HEK293 (cell line): ENCODE results near the gene SPEF1.

Experiments used
- CTCF ChIA-PET: fragments of 350-600 bp; formaldehyde crosslinking; extraction: SDS; loops from one replicate; lab custom pipeline; 2021; ENCODE audit warnings: antibody characterized with exemption; lab: Yijun Ruan, JAX
- POLR2A ChIA-PET: fragments of 300-600 bp; formaldehyde crosslinking; extraction: SDS; loops from one replicate; lab custom pipeline; 2020; ENCODE audit warnings: antibody characterized with exemption, inconsistent platforms; lab: Yijun Ruan, JAX
- H3K27ac ChIP-seq: fragments of 200-500 bp; sonication (Bioruptor generic); 2 replicates; pipeline ENCODE4 v1.5.1; 2014; ENCODE audit warnings: low read depth, low read length, control low read depth, inconsistent platforms; ENCODE audit errors: extremely low read depth
- H3K36me3 ChIP-seq, 2 experiments: fragments of 200-500 bp in 1 of 2; sonication (Bioruptor generic) in 1 of 2; 1 replicate in 1 of 2; 2 replicates in 1 of 2; pipeline ENCODE4 v1.5.1; 2014 to 2017; ENCODE audit warnings: inconsistent platforms in 2 of 2, low read length in 2 of 2; ENCODE audit not compliant: control insufficient read depth in 2 of 2, insufficient read depth in 1 of 2
- H3K4me1 ChIP-seq: fragments of 200-500 bp; sonication (Bioruptor generic); 2 replicates; pipeline ENCODE4 v1.5.1; 2014; ENCODE audit warnings: mild to moderate bottlenecking, low read length, inconsistent platforms; ENCODE audit not compliant: control insufficient read depth, insufficient read depth
- H3K4me3 ChIP-seq: 2 replicates; pipeline ENCODE4 v1.5.1; 2011; ENCODE audit warnings: low read depth, mild to moderate bottlenecking, control low read depth, low read length, moderate library complexity
- H3K9me3 ChIP-seq: fragments of 200-500 bp; sonication (Bioruptor generic); 2 replicates; pipeline ENCODE4 v1.5.1; 2014; ENCODE audit warnings: low read depth, low read length, inconsistent platforms; ENCODE audit not compliant: control insufficient read depth, insufficient read depth
- BCL11A ChIP-seq: fragments of 450-650 bp; formaldehyde crosslinking; IDR thresholded peaks from 2 replicates; pipeline ENCODE4 v1.5.1; 2016; ENCODE audit warnings: low read depth, missing biosample characterization, missing genetic modification characterization
- SETDB1 ChIP-seq: IDR thresholded peaks from one replicate; pipeline ENCODE4 v1.6.1; 2017; ENCODE audit warnings: mild to moderate bottlenecking, low read length, moderate library complexity, mixed read lengths; ENCODE audit not compliant: insufficient read length
- SP7 ChIP-seq: fragments of 450-650 bp; formaldehyde crosslinking; IDR thresholded peaks from 2 replicates; pipeline ENCODE4 v1.5.1; 2016; ENCODE audit warnings: missing biosample characterization, missing genetic modification characterization
- TCF7L2 ChIP-seq: IDR thresholded peaks from 2 replicates; pipeline ENCODE4 v1.6.1; 2011; ENCODE audit warnings: low read depth, mild to moderate bottlenecking, inconsistent platforms, low read length, moderate library complexity, borderline replicate concordance
- WT1 ChIP-seq: fragments of 450-650 bp; formaldehyde crosslinking; IDR thresholded peaks from 2 replicates; pipeline ENCODE4 v1.5.1; 2016; ENCODE audit warnings: missing biosample characterization, missing genetic modification characterization
- ZBTB21 ChIP-seq: fragments of 450-650 bp; formaldehyde crosslinking; IDR thresholded peaks from 2 replicates; pipeline ENCODE4 v1.5.1; 2017; ENCODE audit warnings: missing biosample characterization, missing genetic modification characterization
- ZBTB6 ChIP-seq: fragments of 450-650 bp; formaldehyde crosslinking; IDR thresholded peaks from 2 replicates; pipeline ENCODE4 v1.5.1; 2017; ENCODE audit warnings: missing biosample characterization, missing genetic modification characterization
- ZNF112 ChIP-seq: fragments of 450-650 bp; formaldehyde crosslinking; IDR thresholded peaks from 2 replicates; pipeline ENCODE4 v1.5.0; 2017; ENCODE audit warnings: missing biosample characterization, missing genetic modification characterization
- ZNF146 ChIP-seq: fragments of 450-650 bp; formaldehyde crosslinking; IDR thresholded peaks from 2 replicates; pipeline ENCODE4 v1.5.1; 2016; ENCODE audit warnings: missing biosample characterization, missing genetic modification characterization
- ZNF157 ChIP-seq: fragments of 450-650 bp; formaldehyde crosslinking; IDR thresholded peaks from 2 replicates; pipeline ENCODE4 v1.5.1; 2016; ENCODE audit warnings: missing biosample characterization, missing genetic modification characterization
- ZNF16 ChIP-seq: fragments of 450-650 bp; formaldehyde crosslinking; IDR thresholded peaks from 2 replicates; pipeline ENCODE4 v1.5.1; 2016; ENCODE audit warnings: low read depth, missing biosample characterization, missing genetic modification characterization
- ZNF174 ChIP-seq: fragments of 450-650 bp; formaldehyde crosslinking; IDR thresholded peaks from 2 replicates; pipeline ENCODE4 v1.5.0; 2017; ENCODE audit warnings: missing biosample characterization, mild to moderate bottlenecking, missing genetic modification characterization
- ZNF202 ChIP-seq: fragments of 450-650 bp; formaldehyde crosslinking; IDR thresholded peaks from 2 replicates; pipeline ENCODE4 v1.5.1; 2016; ENCODE audit warnings: missing biosample characterization, missing genetic modification characterization, borderline replicate concordance
- ZNF239 ChIP-seq: fragments of 450-650 bp; formaldehyde crosslinking; IDR thresholded peaks from 2 replicates; pipeline ENCODE4 v1.5.1; 2016; ENCODE audit warnings: missing biosample characterization, missing genetic modification characterization
- ZNF292 ChIP-seq: fragments of 450-650 bp; formaldehyde crosslinking; IDR thresholded peaks from 2 replicates; pipeline ENCODE4 v1.5.1; 2016; ENCODE audit warnings: low read depth, missing biosample characterization, missing genetic modification characterization, borderline replicate concordance
- ZNF488 ChIP-seq: fragments of 450-650 bp; formaldehyde crosslinking; IDR thresholded peaks from 2 replicates; pipeline ENCODE4 v1.5.1; 2016; ENCODE audit warnings: missing biosample characterization, missing genetic modification characterization
- ZNF548 ChIP-seq: fragments of 450-650 bp; formaldehyde crosslinking; IDR thresholded peaks from 2 replicates; pipeline ENCODE4 v1.5.1; 2016; ENCODE audit warnings: missing biosample characterization, missing genetic modification characterization
- ZNF560 ChIP-seq: fragments of 450-650 bp; formaldehyde crosslinking; IDR thresholded peaks from 2 replicates; pipeline ENCODE4 v1.5.1; 2017; ENCODE audit warnings: missing biosample characterization, missing genetic modification characterization, borderline replicate concordance
- ZNF629 ChIP-seq: fragments of 450-650 bp; formaldehyde crosslinking; IDR thresholded peaks from 2 replicates; pipeline ENCODE4 v1.5.1; 2017; ENCODE audit warnings: missing biosample characterization, missing genetic modification characterization
- ZNF677 ChIP-seq: fragments of 450-650 bp; IDR thresholded peaks from 2 replicates; pipeline ENCODE4 v1.5.0; 2018; ENCODE audit warnings: missing biosample characterization, mild to moderate bottlenecking, missing genetic modification characterization, moderate library complexity
- ZNF701 ChIP-seq: fragments of 450-650 bp; formaldehyde crosslinking; IDR thresholded peaks from 2 replicates; pipeline ENCODE4 v1.5.1; 2016; ENCODE audit warnings: missing biosample characterization, missing genetic modification characterization

Gene SPEF1

GRCh38 chr20:3804781-3805180 is 23.5 kb upstream of the SPEF1 start:
- Histone ChIP-seq H3K4me1 (peaks cover 18% of the 10 kb centered on the region), H3K36me3 (peaks cover 26 to 65% of the 10 kb centered on the region in 2 experiments), H3K27ac (no peak overlapping the region), H3K4me3 (no peak overlapping the region), H3K9me3 (no peaks in the 10 kb centered on the region)
- CTCF ChIA-PET: interaction anchor here (1.2 to 2.0 kb wide), 2 partner anchors 15 to 94 kb away, joined by 5 to 6 read pairs; partner anchors contain the start of gene AP5S1
- TF ChIP-seq ZBTB21 (tag by site-specific recombination): no peak
- TF ChIP-seq BCL11A (tag by site-specific recombination): no peak
- no peak for TF ChIP-seq ZNF629
- TF ChIP-seq TCF7L2: no peak
- no peak for TF ChIP-seq ZNF174
- TF ChIP-seq, all 188 proteins: peak for 0
- POLR2A ChIA-PET: interaction anchor here (1.1 to 1.6 kb wide), 3 partner anchors 9 to 16 kb away, joined by 3 to 12 read pairs (median 4); partner anchors contain the start of genes AP5S1 and CDC25B

- POLR2A ChIA-PET: interaction anchor here (1.2 to 1.6 kb wide), 2 partner anchors 8 to 16 kb away, joined by 4 to 12 read pairs; partner anchors contain the start of genes AP5S1 and CDC25B
- H3K36me3 ChIP-seq: peaks cover 26 to 70% of the 10 kb centered on the region in 2 experiments
- H3K4me1 ChIP-seq: peaks cover 18% of the 10 kb centered on the region
- CTCF ChIA-PET: interaction anchor here (2.0 kb wide), 1 partner anchor 93 kb away, joined by 5 read pairs; no protein-coding TSS in a partner anchor
- no peak overlapping the region for H3K27ac ChIP-seq
- no peaks in the 10 kb centered on the region for H3K9me3 ChIP-seq
- H3K4me3 ChIP-seq: no peak overlapping the region
- TF ChIP-seq ZNF157 (tag by site-specific recombination) (peak; percentile 73), ZNF548 (tag by site-specific recombination) (no peak), ZNF16 (tag by site-specific recombination) (peak; percentile 27; the same call in 1 of the 2 replicates)
Observed at GRCh38 chr20:3804254-3804751, 23.1 kb upstream of the SPEF1 start.

- no peaks in the 10 kb centered on the region for H3K9me3 ChIP-seq
- H3K4me3 ChIP-seq: no peak overlapping the region
- H3K36me3 ChIP-seq: peaks cover 26 to 75% of the 10 kb centered on the region in 2 experiments
- ChIA-PET CTCF (no interaction called here), POLR2A (no interaction called here)
- peaks cover 18% of the 10 kb centered on the region for H3K4me1 ChIP-seq
- no peak overlapping the region for H3K27ac ChIP-seq
- no peak for TF ChIP-seq ZNF292
- TF ChIP-seq ZNF146 (tag by site-specific recombination): no peak
- TF ChIP-seq ZBTB6 (tag by site-specific recombination): no peak
- TF ChIP-seq ZNF701 (tag by site-specific recombination): no peak
- no peak for TF ChIP-seq ZNF560
- no peak for TF ChIP-seq WT1 (tag by site-specific recombination)
- TF ChIP-seq ZNF677 (tag by site-specific recombination): no peak
- no peak for TF ChIP-seq ZNF239 (tag by site-specific recombination)
- TF ChIP-seq ZNF112 (tag by site-specific recombination): no peak
- no peak for TF ChIP-seq ZNF488 (tag by site-specific recombination)
- no peak for TF ChIP-seq ZNF202 (tag by site-specific recombination)
- TF ChIP-seq SETDB1: no peak
- no peak for TF ChIP-seq SP7 (tag by site-specific recombination)
Observed at GRCh38 chr20:3803854-3804253, 22.6 kb upstream of the SPEF1 start.
